ENCODE data around the gene ZNF879.

DNA sequence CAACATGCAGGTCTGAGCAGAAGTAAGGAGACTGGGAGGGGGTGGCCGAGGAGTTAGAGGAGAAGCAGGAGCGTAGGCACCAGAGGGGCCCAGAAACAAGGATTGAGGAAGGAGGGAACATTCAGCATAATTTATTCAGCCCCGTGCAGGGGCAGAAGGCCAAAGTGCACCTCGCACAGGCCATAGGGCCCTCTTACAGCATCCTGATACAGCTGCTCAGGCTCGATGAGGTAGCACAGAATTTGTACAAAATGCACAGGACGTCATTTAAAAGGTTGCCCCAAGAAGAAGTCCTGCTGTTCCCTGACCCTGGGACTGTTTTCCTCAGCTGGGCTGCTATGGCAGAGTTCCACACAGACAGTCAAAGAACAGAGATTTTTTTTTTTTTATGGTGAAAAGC is 26.4 kb upstream of the ZNF879 start:
- TF ChIP-seq POLR2AphosphoS5 (IDR thresholded peaks at IDR 0.05), result no peak
- no peak for TF ChIP-seq CTCF (IDR thresholded peaks at IDR 0.05)
- no peak for TF ChIP-seq POLR2A (IDR thresholded peaks at IDR 0.05)
- no peak for TF ChIP-seq EP300 (IDR thresholded peaks at IDR 0.05)

All from gastroesophageal sphincter (tissue), 3 donors.